ENCODE data around the gene ATP6V1A. TPM values are rescaled to one million over a fixed set of nuclear protein-coding genes. Genes with fewer than 3 reads are reported as not detected.

ATP6V1A gene
- total and polyA plus RNA-seq, 2 experiments from 2014 or later = 62.3 to 87.2 TPM

DNA sequence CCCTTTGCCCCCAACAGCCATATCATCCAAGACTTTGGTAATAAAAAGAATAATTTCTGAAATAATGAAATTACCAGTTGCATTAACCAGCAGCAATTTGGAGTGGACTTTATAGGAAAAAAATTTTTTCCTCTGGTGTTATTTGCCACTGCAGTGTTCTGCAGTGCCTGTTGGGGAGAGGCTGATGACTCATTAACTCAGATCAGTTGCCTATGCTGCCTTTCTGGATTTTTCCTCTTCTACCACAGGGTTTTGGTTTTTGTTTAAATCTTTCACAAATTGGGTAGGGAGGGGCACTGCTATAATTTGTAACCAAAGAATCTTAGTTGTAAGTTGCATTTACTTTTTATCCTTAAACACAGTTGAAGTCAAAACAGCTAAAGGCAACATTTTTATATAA is 22.7 kb downstream of the ATP6V1A start:
- Histone ChIP-seq H3K4me1 (ENCODE audit: insufficient read depth) (no peaks in the 10 kb centered on the region), H2AFZ (no peak overlapping the region), H3K36me3 (replicated peaks; ENCODE audit: insufficient read depth, low read depth) (no peaks in the 10 kb centered on the region), H3K4me3 (no peak overlapping the region), H4K20me1 (ENCODE audit: insufficient read depth, poor library complexity, severe bottlenecking) (no peaks in the 10 kb centered on the region), H3K4me2 (no peak overlapping the region), H3K27ac (no peak overlapping the region), H3K79me2 (peaks cover 32% of the 10 kb centered on the region), H3K9me2 (replicated peaks; ENCODE audit: insufficient read depth) (no peaks in the 10 kb centered on the region), H3K9me3 (ENCODE audit: low read depth) (no peaks in the 10 kb centered on the region), H3K27me3 (no peaks in the 10 kb centered on the region)
- DNase-seq (ENCODE audit: low spot score) = peak; percentile 30
- no peak for TF ChIP-seq EZH2 (IDR thresholded peaks at IDR 0.05; ENCODE audit: borderline replicate concordance)
- TF ChIP-seq, protein P1, sequence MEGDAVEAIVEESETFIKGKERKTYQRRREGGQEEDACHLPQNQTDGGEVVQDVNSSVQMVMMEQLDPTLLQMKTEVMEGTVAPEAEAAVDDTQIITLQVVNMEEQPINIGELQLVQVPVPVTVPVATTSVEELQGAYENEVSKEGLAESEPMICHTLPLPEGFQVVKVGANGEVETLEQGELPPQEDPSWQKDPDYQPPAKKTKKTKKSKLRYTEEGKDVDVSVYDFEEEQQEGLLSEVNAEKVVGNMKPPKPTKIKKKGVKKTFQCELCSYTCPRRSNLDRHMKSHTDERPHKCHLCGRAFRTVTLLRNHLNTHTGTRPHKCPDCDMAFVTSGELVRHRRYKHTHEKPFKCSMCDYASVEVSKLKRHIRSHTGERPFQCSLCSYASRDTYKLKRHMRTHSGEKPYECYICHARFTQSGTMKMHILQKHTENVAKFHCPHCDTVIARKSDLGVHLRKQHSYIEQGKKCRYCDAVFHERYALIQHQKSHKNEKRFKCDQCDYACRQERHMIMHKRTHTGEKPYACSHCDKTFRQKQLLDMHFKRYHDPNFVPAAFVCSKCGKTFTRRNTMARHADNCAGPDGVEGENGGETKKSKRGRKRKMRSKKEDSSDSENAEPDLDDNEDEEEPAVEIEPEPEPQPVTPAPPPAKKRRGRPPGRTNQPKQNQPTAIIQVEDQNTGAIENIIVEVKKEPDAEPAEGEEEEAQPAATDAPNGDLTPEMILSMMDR (IDR thresholded peaks at IDR 0.05; ENCODE audit: poor library complexity) = no peak
- no peak for TF ChIP-seq EZH2phosphoT487 (IDR thresholded peaks at IDR 0.05; ENCODE audit: low read depth, severe bottlenecking, unreplicated experiment)

DNA sequence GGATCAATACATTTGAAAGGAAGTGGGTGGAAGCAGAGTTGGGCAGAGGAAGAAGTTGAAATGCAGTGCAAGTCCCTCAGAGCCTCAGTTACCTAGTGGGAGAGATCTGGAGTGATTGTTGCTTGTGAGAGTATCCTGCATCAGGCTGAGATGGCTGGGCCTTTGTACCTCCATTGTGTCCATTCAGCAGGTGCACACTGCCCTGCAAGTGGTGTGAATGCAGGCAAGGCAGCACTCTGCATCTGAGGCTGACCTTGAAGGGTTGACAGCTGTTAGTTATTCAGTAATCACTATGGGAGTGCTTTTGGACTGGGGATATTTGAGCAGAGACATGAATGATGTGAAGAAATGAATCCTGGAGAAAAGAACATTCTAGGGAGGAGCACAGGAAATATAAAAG is 25.2 kb downstream of the ATP6V1A start:
- H2AFZ ChIP-seq = no peak overlapping the region
- TF ChIP-seq EZH2 (IDR thresholded peaks at IDR 0.05; ENCODE audit: borderline replicate concordance) (no peak), EZH2phosphoT487 (IDR thresholded peaks at IDR 0.05; ENCODE audit: low read depth, severe bottlenecking, unreplicated experiment) (no peak)
- TF ChIP-seq, protein P1 (IDR thresholded peaks at IDR 0.05; ENCODE audit: poor library complexity) = no peak

DNA sequence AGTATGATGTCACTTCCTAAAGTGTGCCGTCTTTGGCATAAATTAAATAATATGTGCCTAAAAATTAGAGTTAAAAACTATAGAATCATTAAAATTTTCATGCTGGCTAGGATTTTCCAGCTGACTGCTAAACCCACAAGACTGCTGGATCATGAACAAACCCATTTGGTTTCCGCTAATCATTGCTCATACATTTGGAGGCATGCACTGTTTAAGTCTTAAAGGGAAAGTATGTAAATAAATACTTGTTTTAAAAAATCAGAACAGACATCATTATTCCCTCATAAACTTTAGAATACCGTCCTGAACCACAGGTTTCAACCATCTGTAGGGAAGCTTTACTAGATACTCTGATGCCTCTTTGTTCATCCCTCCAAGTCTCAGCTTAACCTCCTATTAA is 26.5 kb downstream of the ATP6V1A start:
- H3K27me3 ChIP-seq = no peaks in the 10 kb centered on the region
- DNase-seq (ENCODE audit: low spot score) = no peak
- no peaks in the 10 kb centered on the region for H3K9me3 ChIP-seq (ENCODE audit: low read depth)
- peaks cover 10% of the 10 kb centered on the region for H3K4me1 ChIP-seq (ENCODE audit: insufficient read depth)
- H3K4me3 ChIP-seq = no peak overlapping the region
- H3K36me3 ChIP-seq (replicated peaks; ENCODE audit: insufficient read depth, low read depth) = no peaks in the 10 kb centered on the region
- no peaks in the 10 kb centered on the region for H4K20me1 ChIP-seq (ENCODE audit: insufficient read depth, poor library complexity, severe bottlenecking)
- 69% methylated on average over 3 of the region's 3 CpGs for WGBS (ENCODE audit: low lambda C conversion rate, missing lambda C conversion rate)
- H2AFZ ChIP-seq = no peak overlapping the region
- TF ChIP-seq EZH2phosphoT487 (IDR thresholded peaks at IDR 0.05; ENCODE audit: low read depth, severe bottlenecking, unreplicated experiment) (no peak), EZH2 (IDR thresholded peaks at IDR 0.05; ENCODE audit: borderline replicate concordance) (no peak)
- TF ChIP-seq, protein P1 (IDR thresholded peaks at IDR 0.05; ENCODE audit: poor library complexity) = no peak
- no peak overlapping the region for H3K4me2 ChIP-seq
- no peak overlapping the region for H3K27ac ChIP-seq
- no peaks in the 10 kb centered on the region for H3K9me2 ChIP-seq (replicated peaks; ENCODE audit: insufficient read depth)
- peaks cover 52% of the 10 kb centered on the region for H3K79me2 ChIP-seq

More for the DNA sequence above, 25.2 kb downstream of the ATP6V1A start:
- no peak overlapping the region for H3K4me3 ChIP-seq
- peak; percentile 9 for DNase-seq (ENCODE audit: low spot score)
- no peaks in the 10 kb centered on the region for H3K36me3 ChIP-seq (replicated peaks; ENCODE audit: insufficient read depth, low read depth)
- H4K20me1 ChIP-seq (ENCODE audit: insufficient read depth, poor library complexity, severe bottlenecking) = no peaks in the 10 kb centered on the region
- H3K27me3 ChIP-seq = no peaks in the 10 kb centered on the region
- peaks cover 10% of the 10 kb centered on the region for H3K4me1 ChIP-seq (ENCODE audit: insufficient read depth)
- no peak overlapping the region for H3K4me2 ChIP-seq
- H3K27ac ChIP-seq = no peak overlapping the region
- no peaks in the 10 kb centered on the region for H3K9me3 ChIP-seq (ENCODE audit: low read depth)
- peaks cover 44% of the 10 kb centered on the region for H3K79me2 ChIP-seq
- no peaks in the 10 kb centered on the region for H3K9me2 ChIP-seq (replicated peaks; ENCODE audit: insufficient read depth)

DNA sequence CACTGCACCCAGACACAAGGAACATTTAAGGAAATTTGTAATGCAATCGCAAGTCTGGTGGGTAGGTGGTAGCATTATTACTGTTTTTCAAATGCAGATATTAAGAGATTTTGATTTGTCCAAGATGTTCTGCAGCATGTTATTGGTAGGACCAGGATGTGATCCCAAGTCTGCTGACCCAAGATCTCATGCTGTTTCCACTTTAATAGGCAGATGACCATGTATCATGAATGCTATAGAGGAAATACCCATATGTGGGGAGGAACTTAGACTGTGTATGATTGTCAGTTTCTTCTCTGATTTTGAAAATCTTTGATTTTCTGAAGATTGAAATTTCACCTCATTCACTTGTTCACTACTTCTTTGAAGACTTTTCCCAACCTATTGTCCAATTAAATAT is 28.7 kb downstream of the ATP6V1A start:
- H2AFZ ChIP-seq = no peak overlapping the region

More for the DNA sequence above, 28.7 kb downstream of the ATP6V1A start:
- no peak for DNase-seq (ENCODE audit: low spot score)
- H3K4me3 ChIP-seq = no peak overlapping the region
- no peaks in the 10 kb centered on the region for H3K9me2 ChIP-seq (replicated peaks; ENCODE audit: insufficient read depth)
- H3K9me3 ChIP-seq (ENCODE audit: low read depth) = no peaks in the 10 kb centered on the region
- TF ChIP-seq EZH2phosphoT487 (IDR thresholded peaks at IDR 0.05; ENCODE audit: low read depth, severe bottlenecking, unreplicated experiment) (no peak), EZH2 (IDR thresholded peaks at IDR 0.05; ENCODE audit: borderline replicate concordance) (no peak)
- TF ChIP-seq, protein P1 (IDR thresholded peaks at IDR 0.05; ENCODE audit: poor library complexity) = no peak
- H3K27ac ChIP-seq = no peak overlapping the region
- no peaks in the 10 kb centered on the region for H3K36me3 ChIP-seq (replicated peaks; ENCODE audit: insufficient read depth, low read depth)
- peaks cover 46% of the 10 kb centered on the region for H3K79me2 ChIP-seq
- no peaks in the 10 kb centered on the region for H3K27me3 ChIP-seq
- no peak overlapping the region for H3K4me2 ChIP-seq
- no peaks in the 10 kb centered on the region for H4K20me1 ChIP-seq (ENCODE audit: insufficient read depth, poor library complexity, severe bottlenecking)
- H3K4me1 ChIP-seq (ENCODE audit: insufficient read depth) = peaks cover 10% of the 10 kb centered on the region
- 95% methylated on average over 1 of the region's 1 CpG for WGBS (ENCODE audit: low lambda C conversion rate, missing lambda C conversion rate)
